ENCODE results near the gene SPP1.

GRCh38 chr4:87932718-87933141 lies 42.8 kb upstream of the SPP1 start:
- TF ChIP-seq EZH2 (IDR thresholded peaks at IDR 0.05) (no peak), POLR2AphosphoS5 (IDR thresholded peaks at IDR 0.05; ENCODE audit: borderline replicate concordance, low read depth, low read length) (no peak)

Data from SK-N-MC (cell line).